Ishikawa (cell line): ENCODE measurements around the gene SPAG8.
A peak's percentile ranks its signal among the peaks of the same experiment; 100 is the strongest.

Experiments
- CEBPB ChIP-seq: IDR thresholded peaks from 2 replicates; pipeline ENCODE4 v1.6.1; 2012
- CREB1 ChIP-seq: IDR thresholded peaks from 2 replicates; pipeline ENCODE4 v1.6.1; 2012; ENCODE audit warnings: low read depth
- EGR1 ChIP-seq: IDR thresholded peaks from 2 replicates; pipeline ENCODE4 v1.6.1; 2012
- EP300 ChIP-seq: IDR thresholded peaks from 2 replicates; pipeline ENCODE4 v1.6.1; 2012; ENCODE audit warnings: borderline replicate concordance
- FOXM1 ChIP-seq: IDR thresholded peaks from 2 replicates; pipeline ENCODE4 v1.6.1; 2012; ENCODE audit warnings: low read depth, borderline replicate concordance
- MAX ChIP-seq: IDR thresholded peaks from 2 replicates; pipeline ENCODE4 v1.6.1; 2012
- NFIC ChIP-seq: IDR thresholded peaks from 2 replicates; pipeline ENCODE4 v1.6.1; 2012
- RAD21 ChIP-seq: IDR thresholded peaks from 2 replicates; pipeline ENCODE4 v1.6.1; 2012; ENCODE audit warnings: low read depth
- REST ChIP-seq: IDR thresholded peaks from 2 replicates; pipeline ENCODE4 v1.6.1; 2012; ENCODE audit warnings: low read depth, mild to moderate bottlenecking
- TAF1 ChIP-seq: IDR thresholded peaks from 2 replicates; pipeline ENCODE4 v1.6.1; 2012; ENCODE audit warnings: low read depth, mild to moderate bottlenecking
- TCF12 ChIP-seq: IDR thresholded peaks from 2 replicates; pipeline ENCODE4 v1.6.1; 2012; ENCODE audit warnings: low read depth
- TEAD4 ChIP-seq: IDR thresholded peaks from 2 replicates; pipeline ENCODE4 v1.6.1; 2012
- YY1 ChIP-seq: IDR thresholded peaks from 2 replicates; pipeline ENCODE4 v1.6.1; 2012; ENCODE audit warnings: low read depth
- ZBTB7A ChIP-seq: IDR thresholded peaks from 2 replicates; pipeline ENCODE4 v1.6.1; 2012; ENCODE audit warnings: low read depth

The SPAG8 gene

GRCh38 chr9:35844628-35845270, 32.7 kb upstream of the SPAG8 start:
- TF ChIP-seq NFIC (0 out of 2 replicates have a peak, but pooled peaks have one; percentile 24), TCF12 (no peak), FOXM1 (no peak), EP300 (no peak)

- no peak for TF ChIP-seq ZBTB7A
- TF ChIP-seq CEBPB: no peak
- TF ChIP-seq EGR1: no peak
- TF ChIP-seq YY1: no peak
These were observed 30.7 kb upstream of the SPAG8 start for GRCh38 chr9:35842795-35843194.

GRCh38 chr9:35842020-35842745, 30.1 kb upstream of the SPAG8 start:
- no peak for TF ChIP-seq CEBPB
- no peak for TF ChIP-seq CREB1
- no peak for TF ChIP-seq ZBTB7A
- no peak for TF ChIP-seq EGR1
- no peak for TF ChIP-seq FOXM1
- no peak for TF ChIP-seq MAX
- no peak for TF ChIP-seq TCF12
- TF ChIP-seq RAD21: no peak

GRCh38 chr9:35841645-35841900, 29.5 kb upstream of the SPAG8 start:
- no peak for TF ChIP-seq MAX
- TF ChIP-seq REST: no peak
- no peak for TF ChIP-seq TCF12
- no peak for TF ChIP-seq RAD21
- no peak for TF ChIP-seq TEAD4
- no peak for TF ChIP-seq FOXM1
- no peak for TF ChIP-seq EGR1
- TF ChIP-seq NFIC: no peak
- no peak for TF ChIP-seq EP300

GRCh38 chr9:35840881-35841644, 29.0 kb upstream of the SPAG8 start:
- no peak for TF ChIP-seq FOXM1
- no peak for TF ChIP-seq NFIC
- TF ChIP-seq CREB1: no peak
- no peak for TF ChIP-seq RAD21
- no peak for TF ChIP-seq YY1
- TF ChIP-seq EGR1: no peak
- no peak for TF ChIP-seq MAX
- no peak for TF ChIP-seq TCF12
- TF ChIP-seq TAF1: no peak
- TF ChIP-seq EP300: no peak
- no peak for TF ChIP-seq CEBPB
- TF ChIP-seq REST: no peak

GRCh38 chr9:35839926-35840325, 27.9 kb upstream of the SPAG8 start:
- no peak for TF ChIP-seq YY1
- TF ChIP-seq CREB1: no peak
- no peak for TF ChIP-seq NFIC
- no peak for TF ChIP-seq RAD21
- TF ChIP-seq REST: no peak
